ENCODE data around the gene SBF1.

The SBF1 gene

DNA sequence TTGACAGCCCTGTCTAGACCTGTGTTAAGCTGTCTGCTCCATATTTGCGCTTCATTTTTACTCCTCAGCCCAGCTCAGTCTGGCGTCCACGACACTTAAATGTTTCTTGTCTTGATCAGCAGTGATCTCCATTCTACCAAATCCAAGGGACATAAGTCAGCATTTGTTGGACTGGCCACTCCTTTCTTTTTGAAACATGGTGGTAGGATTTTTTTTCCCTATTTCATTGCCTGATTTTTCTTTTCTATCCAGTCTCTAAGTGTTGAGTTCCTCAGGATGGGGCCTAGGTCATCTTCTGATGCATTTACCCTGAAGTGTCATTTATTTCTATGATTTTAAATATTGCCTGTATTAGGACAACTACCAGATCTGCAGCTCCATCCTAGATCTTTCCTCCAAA is 34.1 kb upstream of the SBF1 start:
- TF ChIP-seq ZFX (IDR thresholded peaks at IDR 0.05) = no peak
- TF ChIP-seq, protein P1, sequence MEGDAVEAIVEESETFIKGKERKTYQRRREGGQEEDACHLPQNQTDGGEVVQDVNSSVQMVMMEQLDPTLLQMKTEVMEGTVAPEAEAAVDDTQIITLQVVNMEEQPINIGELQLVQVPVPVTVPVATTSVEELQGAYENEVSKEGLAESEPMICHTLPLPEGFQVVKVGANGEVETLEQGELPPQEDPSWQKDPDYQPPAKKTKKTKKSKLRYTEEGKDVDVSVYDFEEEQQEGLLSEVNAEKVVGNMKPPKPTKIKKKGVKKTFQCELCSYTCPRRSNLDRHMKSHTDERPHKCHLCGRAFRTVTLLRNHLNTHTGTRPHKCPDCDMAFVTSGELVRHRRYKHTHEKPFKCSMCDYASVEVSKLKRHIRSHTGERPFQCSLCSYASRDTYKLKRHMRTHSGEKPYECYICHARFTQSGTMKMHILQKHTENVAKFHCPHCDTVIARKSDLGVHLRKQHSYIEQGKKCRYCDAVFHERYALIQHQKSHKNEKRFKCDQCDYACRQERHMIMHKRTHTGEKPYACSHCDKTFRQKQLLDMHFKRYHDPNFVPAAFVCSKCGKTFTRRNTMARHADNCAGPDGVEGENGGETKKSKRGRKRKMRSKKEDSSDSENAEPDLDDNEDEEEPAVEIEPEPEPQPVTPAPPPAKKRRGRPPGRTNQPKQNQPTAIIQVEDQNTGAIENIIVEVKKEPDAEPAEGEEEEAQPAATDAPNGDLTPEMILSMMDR (conservative IDR thresholded peaks at IDR 0.05) = no peak

DNA sequence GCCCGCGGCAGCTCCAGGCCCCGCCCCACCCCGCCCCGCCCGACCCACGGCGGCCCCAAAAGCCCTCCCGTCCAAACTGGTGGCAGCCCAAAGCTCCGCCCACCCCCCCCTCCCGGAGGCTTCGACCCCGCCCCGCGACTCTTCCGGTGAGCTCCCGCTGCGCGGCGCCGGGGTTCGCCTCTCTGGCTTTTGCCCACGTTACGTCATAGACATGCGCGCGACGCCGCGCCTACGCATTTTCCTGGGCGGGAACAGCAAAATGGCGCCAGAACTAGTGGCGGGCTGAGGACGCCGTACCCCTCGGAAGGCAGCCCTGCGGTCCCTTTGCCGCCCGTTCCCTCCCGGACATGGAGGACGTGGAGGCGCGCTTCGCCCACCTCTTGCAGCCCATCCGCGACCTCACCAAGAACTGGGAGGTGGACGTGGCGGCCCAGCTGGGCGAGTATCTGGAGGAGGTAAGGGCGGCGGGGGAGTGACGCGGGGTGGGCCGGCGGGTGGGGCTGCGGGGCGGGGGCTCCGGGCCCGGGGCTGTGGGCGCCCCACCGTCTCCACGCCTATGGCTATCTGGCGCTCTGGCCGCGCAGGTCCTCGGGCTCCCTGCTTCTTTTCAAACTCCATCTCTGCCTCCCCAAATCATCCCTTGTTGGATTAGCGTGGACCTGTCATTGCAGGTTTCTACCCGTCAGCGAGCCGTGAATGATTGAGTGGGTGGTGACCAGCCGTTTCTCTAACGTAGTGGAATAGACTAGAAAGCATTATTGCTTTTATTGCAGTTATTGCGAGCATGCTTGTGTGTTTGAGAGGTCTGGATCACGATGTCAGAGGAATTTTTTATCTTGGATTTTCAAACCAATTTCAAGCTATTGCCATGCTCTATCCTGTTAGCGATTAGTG is 33.4 kb upstream of the SBF1 start, which contains the start of gene NCAPH2:
TSS of gene NCAPH2 (plus strand) at position 234 of the 894 bp plus-strand sequence. CDS start at position 348, 114 bp downstream.
- peak within 1 kb of the TSS; percentile 85 for H3K27ac ChIP-seq

More for the DNA sequence above, 34.1 kb upstream of the SBF1 start:
- H3K27ac ChIP-seq = peak overlapping the region; percentile 83; the same call in 1 of the 2 replicates

DNA sequence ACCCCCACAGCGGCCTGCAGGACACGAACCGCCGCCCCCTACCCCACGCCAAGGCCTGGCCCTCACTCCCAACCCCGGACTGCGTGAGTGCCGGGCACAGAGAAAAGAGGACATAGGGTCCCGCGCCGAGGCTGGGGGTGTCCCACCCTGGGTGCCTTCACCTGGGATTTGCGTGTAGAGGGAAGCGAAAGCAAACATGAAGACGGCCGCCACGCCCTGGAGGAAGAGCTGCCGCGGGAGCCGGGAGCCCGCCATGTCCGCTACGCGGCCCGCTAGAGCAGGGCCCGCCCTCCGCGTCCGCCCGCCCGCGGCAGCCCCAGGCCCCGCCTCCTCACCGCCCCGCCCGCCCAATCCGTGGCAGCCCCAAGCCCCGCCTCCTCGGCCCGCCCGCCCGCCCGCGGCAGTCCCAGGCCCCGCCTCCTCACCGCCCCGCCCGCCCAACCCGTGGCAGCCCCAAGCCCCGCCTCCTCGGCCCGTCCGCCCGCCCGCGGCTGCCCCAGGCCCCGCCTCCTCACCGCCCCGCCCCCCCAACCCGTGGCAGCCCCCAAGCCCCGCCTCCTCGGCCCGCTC is 32.7 kb upstream of the SBF1 start, which contains the start of gene LMF2:
TSS of gene LMF2 (minus strand) at position 282 of the 570 bp plus-strand sequence. CDS start at position 255, 27 bp downstream.
- peak within 1 kb of the TSS; percentile 85 for H3K27ac ChIP-seq
- TF ChIP-seq, protein P1 (conservative IDR thresholded peaks at IDR 0.05) = no peak
- TF ChIP-seq ZFX (IDR thresholded peaks at IDR 0.05) = peak; percentile 82; the same call in 1 of the 2 replicates

More for the DNA sequence above, 33.4 kb upstream of the SBF1 start, which contains the start of gene NCAPH2:
- 0 out of 2 replicates have a peak, but pooled peaks have one; percentile 16 for TF ChIP-seq ZFX (IDR thresholded peaks at IDR 0.05)
- TF ChIP-seq, protein P1 (conservative IDR thresholded peaks at IDR 0.05) = no peak

DNA sequence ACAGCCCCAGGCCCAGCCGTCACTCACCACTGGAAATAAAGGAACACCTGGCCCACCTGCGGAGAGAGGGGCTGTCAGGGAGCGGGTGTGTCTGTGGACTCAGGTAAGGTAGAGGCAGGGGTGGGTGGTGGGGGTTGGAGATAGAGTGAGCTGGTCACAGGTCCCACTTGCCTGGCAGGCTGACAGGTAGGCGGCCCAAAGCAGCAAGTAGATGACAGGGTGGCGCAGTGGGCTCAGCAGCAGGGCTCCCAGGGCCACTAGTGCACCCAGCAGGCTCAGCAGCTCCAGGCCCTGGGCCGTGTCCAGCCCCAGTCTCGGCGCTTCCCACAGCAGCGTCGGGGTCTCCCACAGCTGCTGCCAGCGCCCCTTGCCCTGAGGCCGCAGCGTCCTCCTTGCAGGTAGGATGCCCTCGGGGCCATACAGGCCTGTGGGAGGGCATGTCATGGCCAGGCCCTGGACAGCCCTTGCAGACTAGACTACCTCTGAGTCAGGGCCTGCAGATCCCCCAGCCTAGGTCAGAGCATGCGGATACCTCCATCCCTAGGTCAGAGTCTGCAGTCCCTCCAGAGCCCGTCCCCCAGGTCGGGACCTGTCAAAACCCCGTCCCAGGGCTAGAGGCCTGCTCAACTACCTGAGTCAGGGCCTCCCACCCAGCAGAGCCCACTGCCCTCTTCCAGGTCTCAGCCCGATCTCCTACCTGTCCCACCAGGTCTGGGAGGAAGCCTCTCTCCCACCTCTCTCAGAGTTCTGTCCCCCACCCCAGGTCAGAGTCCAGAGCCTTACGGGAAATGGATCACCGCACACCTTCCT is 32.0 kb upstream of the SBF1 start:
- peak overlapping the region; percentile 85 for H3K27ac ChIP-seq
- TF ChIP-seq, protein P1 (conservative IDR thresholded peaks at IDR 0.05) = no peak
- TF ChIP-seq ZFX (IDR thresholded peaks at IDR 0.05) = no peak

DNA sequence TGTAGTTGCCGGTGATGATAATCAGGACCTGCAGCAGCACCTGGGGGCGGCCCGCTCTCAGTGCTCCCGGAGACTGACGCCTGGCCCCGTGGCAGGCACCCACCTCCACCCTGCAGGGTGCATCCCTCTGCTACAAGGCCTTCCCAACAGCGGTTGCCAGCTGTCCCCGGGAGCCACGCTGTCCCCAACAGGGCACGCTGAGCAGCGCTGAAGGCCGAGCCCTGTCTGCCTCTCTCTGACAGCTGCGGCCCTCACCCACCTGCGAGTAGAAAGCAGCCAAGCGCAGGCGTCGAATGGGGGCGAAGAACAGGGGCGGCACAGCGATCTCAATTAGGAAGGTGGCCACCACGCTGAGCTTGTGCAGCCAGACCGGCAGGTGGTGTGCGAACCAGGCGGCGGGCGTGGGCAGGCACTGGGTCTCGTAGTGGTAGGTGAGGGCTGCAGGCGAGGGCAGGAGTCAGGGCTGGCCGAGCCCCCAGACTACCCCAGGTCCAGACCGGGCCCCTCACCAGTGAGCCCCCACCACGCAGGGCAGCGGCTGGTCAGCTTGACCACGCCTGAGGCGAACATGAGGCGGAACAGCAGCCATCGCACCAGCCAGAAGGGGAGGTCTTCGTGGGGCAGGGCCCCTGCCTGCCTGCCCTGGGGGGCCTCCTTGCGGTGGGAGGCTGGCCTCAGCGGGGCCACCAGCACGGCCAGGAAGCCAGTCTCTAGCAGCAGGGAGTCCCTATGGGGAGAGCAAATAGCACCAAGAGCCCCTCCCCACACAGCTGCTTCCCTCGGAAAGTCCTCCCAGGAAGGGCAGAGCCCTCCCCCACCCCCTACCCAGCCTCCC is 31.2 kb upstream of the SBF1 start:
- no peak for TF ChIP-seq ZFX (IDR thresholded peaks at IDR 0.05)
- TF ChIP-seq, protein P1 (conservative IDR thresholded peaks at IDR 0.05) = no peak
- peak overlapping the region; percentile 85 for H3K27ac ChIP-seq

DNA sequence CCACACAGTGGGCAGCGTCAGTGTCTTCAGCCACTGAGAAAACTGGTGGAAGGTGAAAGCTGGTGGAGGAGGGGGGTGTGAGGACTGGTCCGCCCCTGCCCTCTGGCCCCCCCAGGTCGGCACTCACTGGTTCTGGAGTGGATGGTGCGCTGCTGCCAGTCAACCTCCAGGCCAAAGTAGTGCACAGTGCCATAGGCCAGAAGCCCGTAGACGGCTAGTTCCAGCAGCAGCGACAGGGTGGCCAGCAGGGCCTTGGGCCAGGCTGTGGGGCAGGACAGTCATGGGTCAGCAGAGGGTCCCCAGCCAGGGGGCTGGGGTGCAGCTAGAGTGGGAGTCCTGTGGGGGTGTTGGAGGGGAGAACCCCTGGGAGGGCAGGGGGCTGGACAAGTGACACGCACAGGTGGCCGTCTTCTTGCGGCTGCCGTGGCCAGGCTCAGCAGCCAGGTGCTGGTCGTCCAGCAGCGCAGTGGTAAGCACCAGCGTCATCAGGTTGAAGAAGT is 30.5 kb upstream of the SBF1 start:
- TF ChIP-seq ZFX (IDR thresholded peaks at IDR 0.05) = no peak
- TF ChIP-seq, protein P1 (conservative IDR thresholded peaks at IDR 0.05) = no peak

More for the DNA sequence above, 30.5 kb upstream of the SBF1 start:
- no peak overlapping the region for H3K27ac ChIP-seq

Data from C4-2B (cell line).